Activated T-helper 1 cell treated with anti-CD3 and anti-CD28 coated beads, Interleukin-2, amount 50 U/mL, for 16 hours (primary cell): ENCODE measurements around the gene MACROD2.

Source experiments
- DNase-seq, 2 donors: peaks; one replicate each; pipeline ENCODE4 v3.0.0-alpha.2; 2020; ENCODE audit warnings: low read depth in 1 of 2, low spot score in 1 of 2

The MACROD2 gene

GRCh38 chr20:14633507-14633906 is 638.2 kb downstream of the MACROD2 start:
- DNase-seq, result no peak

- DNase-seq, result no peak
Measured at GRCh38 chr20:14634665-14635064, 639.3 kb downstream of the MACROD2 start.

- DNase-seq, result no peak
Measured at GRCh38 chr20:14637441-14637840, 642.1 kb downstream of the MACROD2 start.

GRCh38 chr20:14643146-14643545 is 647.8 kb downstream of the MACROD2 start:
- DNase-seq, result no peak

- DNase-seq, result no peak
Measured at GRCh38 chr20:14643556-14643955, 648.2 kb downstream of the MACROD2 start.

GRCh38 chr20:14644306-14645097 is 649.2 kb downstream of the MACROD2 start:
- no peak for DNase-seq

GRCh38 chr20:14647016-14647415 is 651.7 kb downstream of the MACROD2 start:
- DNase-seq, result no peak

GRCh38 chr20:14649662-14650061 is 654.3 kb downstream of the MACROD2 start:
- DNase-seq, result no peak

GRCh38 chr20:14657266-14658005 is 662.1 kb downstream of the MACROD2 start:
- DNase-seq, result no peak

GRCh38 chr20:14664101-14664500 is 668.8 kb downstream of the MACROD2 start:
- no peak for DNase-seq

- no peak for DNase-seq
Measured at GRCh38 chr20:14666696-14667095, 671.4 kb downstream of the MACROD2 start.

GRCh38 chr20:14667226-14667625 is 671.9 kb downstream of the MACROD2 start:
- DNase-seq, result no peak

GRCh38 chr20:14672066-14672465 is 676.8 kb downstream of the MACROD2 start:
- no peak for DNase-seq

GRCh38 chr20:14673164-14673563 is 677.8 kb downstream of the MACROD2 start:
- DNase-seq, result no peak

GRCh38 chr20:14677455-14677854 is 682.1 kb downstream of the MACROD2 start:
- no peak for DNase-seq

- no peak for DNase-seq
Measured at GRCh38 chr20:14685183-14685582, 689.9 kb downstream of the MACROD2 start.

GRCh38 chr20:14687313-14687712 is 692.0 kb downstream of the MACROD2 start:
- no peak for DNase-seq

GRCh38 chr20:14688005-14688404 is 692.7 kb downstream of the MACROD2 start:
- DNase-seq, result no peak

- DNase-seq, result no peak
Measured at GRCh38 chr20:14691994-14692393, 696.7 kb downstream of the MACROD2 start.

GRCh38 chr20:14696478-14696877 is 701.2 kb downstream of the MACROD2 start:
- DNase-seq, result no peak

- DNase-seq, result no peak
Measured at GRCh38 chr20:14696937-14697336, 701.6 kb downstream of the MACROD2 start.

GRCh38 chr20:14698125-14698524 is 702.8 kb downstream of the MACROD2 start:
- no peak for DNase-seq
